ENCODE measurements around the gene PAK1. TPM values are rescaled to one million over a fixed set of nuclear protein-coding genes. Genes with fewer than 3 reads are reported as not detected.

The PAK1 gene
- polyA plus RNA-seq, 1 experiment, result 70.3 TPM

DNA sequence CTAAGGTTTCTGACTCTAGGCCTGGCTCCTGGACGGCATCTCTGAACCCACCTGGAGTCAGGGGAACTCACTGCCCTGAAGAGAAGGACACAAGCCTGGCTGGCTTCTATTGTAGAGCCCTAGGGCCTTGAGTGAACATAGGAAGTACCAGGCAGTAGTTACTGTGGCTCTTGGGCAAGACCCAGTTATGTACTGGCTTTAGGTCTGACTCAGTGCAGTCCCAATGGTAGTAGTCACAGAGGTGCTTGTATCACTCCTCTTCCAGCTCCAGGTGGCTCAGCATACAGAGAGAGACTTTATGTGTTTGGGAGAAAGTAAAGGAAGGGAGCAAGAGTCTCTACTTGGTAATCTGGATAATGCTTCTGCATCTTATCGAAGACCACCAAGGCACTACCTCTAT lies 13.9 kb upstream of the PAK1 start:
- Histone ChIP-seq H3K9me3 (ENCODE audit: control insufficient read depth, insufficient read depth, low read length) (no peaks in the 10 kb centered on the region; the same call in 1 of the 2 replicates), H3K27ac (ENCODE audit: low read depth, low read length) (no peak overlapping the region), H3K27me3 (ENCODE audit: control insufficient read depth, insufficient read depth, low read length) (peaks cover 3% of the 10 kb centered on the region), H3K4me3 (ENCODE audit: low read depth, low read length) (no peak overlapping the region)
- CTCF ChIA-PET, result no interaction called here
- TF ChIP-seq, protein P1, sequence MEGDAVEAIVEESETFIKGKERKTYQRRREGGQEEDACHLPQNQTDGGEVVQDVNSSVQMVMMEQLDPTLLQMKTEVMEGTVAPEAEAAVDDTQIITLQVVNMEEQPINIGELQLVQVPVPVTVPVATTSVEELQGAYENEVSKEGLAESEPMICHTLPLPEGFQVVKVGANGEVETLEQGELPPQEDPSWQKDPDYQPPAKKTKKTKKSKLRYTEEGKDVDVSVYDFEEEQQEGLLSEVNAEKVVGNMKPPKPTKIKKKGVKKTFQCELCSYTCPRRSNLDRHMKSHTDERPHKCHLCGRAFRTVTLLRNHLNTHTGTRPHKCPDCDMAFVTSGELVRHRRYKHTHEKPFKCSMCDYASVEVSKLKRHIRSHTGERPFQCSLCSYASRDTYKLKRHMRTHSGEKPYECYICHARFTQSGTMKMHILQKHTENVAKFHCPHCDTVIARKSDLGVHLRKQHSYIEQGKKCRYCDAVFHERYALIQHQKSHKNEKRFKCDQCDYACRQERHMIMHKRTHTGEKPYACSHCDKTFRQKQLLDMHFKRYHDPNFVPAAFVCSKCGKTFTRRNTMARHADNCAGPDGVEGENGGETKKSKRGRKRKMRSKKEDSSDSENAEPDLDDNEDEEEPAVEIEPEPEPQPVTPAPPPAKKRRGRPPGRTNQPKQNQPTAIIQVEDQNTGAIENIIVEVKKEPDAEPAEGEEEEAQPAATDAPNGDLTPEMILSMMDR (IDR thresholded peaks at IDR 0.05; ENCODE audit: low read depth, low read length), result no peak
- DNase-seq (ENCODE audit: low read depth, low spot score), result no peak
- POLR2A ChIA-PET, result no interaction called here

DNA sequence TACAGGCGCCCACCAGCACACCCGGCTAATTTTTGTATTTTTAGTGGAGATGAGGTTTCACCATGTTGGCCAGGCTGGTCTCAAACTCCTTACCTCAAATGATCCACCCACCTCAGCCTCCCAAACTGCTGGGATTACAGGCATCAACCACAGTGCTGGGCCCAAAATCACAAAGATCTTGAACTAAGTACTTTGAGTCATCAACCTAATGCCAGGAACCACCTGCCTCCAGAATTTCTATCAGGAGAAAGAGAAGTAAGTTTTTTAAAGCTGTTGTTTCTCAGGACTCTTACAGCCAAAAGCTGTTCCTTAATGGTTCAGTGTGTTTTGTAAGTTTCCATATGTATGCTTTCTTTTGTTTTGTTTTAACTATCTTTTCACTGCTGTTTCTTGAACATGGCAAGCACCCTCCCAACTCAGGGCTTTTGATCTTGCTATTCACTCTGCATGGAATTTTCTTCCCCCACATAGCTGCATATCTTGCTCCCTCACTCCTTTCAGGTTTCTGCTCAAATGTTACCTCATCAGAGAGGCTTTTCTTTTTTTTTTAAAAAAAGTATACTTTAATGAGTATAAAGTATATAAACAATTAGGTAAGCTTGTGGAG lies 6.0 kb upstream of the PAK1 start:
- H3K4me3 ChIP-seq (ENCODE audit: low read depth, low read length), result no peak overlapping the region
- POLR2A ChIA-PET, result no interaction called here
- no peak overlapping the region for H3K27ac ChIP-seq (ENCODE audit: low read depth, low read length)
- TF ChIP-seq, protein P1 (IDR thresholded peaks at IDR 0.05; ENCODE audit: low read depth, low read length), result no peak
- CTCF ChIA-PET, result interaction anchor here (0.7 kb wide), 1 partner anchor 362 kb away, joined by 8 read pairs; no protein-coding TSS in a partner anchor
- DNase-seq (ENCODE audit: low read depth, low spot score), result no peak
- no peaks in the 10 kb centered on the region for H3K9me3 ChIP-seq (ENCODE audit: control insufficient read depth, insufficient read depth, low read length)
- peaks cover 2% of the 10 kb centered on the region for H3K27me3 ChIP-seq (ENCODE audit: control insufficient read depth, insufficient read depth, low read length)

DNA sequence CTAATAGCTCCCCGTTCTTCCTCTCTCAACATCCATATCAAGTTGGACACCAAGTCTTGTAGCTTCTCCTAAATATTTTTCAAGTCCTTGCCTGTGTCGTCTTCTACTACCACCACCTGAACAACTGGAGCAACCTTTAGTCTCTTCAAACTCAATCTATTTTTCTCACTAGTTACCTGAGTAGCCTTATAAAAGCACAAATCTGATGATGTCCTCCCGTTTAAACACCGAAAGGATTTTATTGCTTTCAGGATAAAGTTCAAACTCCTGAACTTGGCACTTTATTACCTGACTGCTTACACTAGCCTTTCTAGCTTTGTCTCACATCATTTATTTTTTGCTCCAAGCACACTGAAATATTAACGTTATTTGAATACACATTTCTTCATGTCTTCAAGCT lies 1.3 kb upstream of the PAK1 start:
- POLR2A ChIA-PET, result no interaction called here
- no peak overlapping the region for H3K4me3 ChIP-seq (ENCODE audit: low read depth, low read length)
- no peaks in the 10 kb centered on the region for H3K9me3 ChIP-seq (ENCODE audit: control insufficient read depth, insufficient read depth, low read length)
- H3K27ac ChIP-seq (ENCODE audit: low read depth, low read length), result no peak overlapping the region
- H3K27me3 ChIP-seq (ENCODE audit: control insufficient read depth, insufficient read depth, low read length), result peaks cover 29% of the 10 kb centered on the region
- CTCF ChIA-PET, result interaction anchor here (0.8 kb wide), 1 partner anchor 9 kb away, joined by 5 read pairs; no protein-coding TSS in a partner anchor
- TF ChIP-seq, protein P1 (IDR thresholded peaks at IDR 0.05; ENCODE audit: low read depth, low read length), result no peak
- no peak for DNase-seq (ENCODE audit: low read depth, low spot score)

DNA sequence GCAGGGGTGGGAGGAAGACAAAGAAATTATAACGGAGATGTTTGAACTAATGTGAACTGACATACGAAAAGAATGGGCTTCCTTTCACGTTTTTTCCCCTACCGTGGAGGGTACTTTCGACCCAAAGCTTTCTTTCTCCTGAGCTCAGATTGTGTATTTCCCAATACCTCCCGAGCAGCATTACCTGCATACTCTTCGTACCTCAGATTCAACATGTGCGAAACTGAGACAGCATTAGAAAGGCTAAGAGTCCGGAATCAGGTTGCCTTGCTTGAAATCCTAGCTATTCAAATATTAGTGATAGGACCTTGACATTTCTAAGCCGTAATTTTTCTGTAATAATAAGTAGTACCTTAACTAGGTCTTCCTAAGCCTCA lies 778 bp upstream of the PAK1 start:
- peaks cover 29% of the 10 kb centered on the region for H3K27me3 ChIP-seq (ENCODE audit: control insufficient read depth, insufficient read depth, low read length)
- H3K9me3 ChIP-seq (ENCODE audit: control insufficient read depth, insufficient read depth, low read length), result no peaks in the 10 kb centered on the region
- TF ChIP-seq, protein P1 (IDR thresholded peaks at IDR 0.05; ENCODE audit: low read depth, low read length), result no peak
- H3K27ac ChIP-seq (ENCODE audit: low read depth, low read length), result no peak overlapping the region
- DNase-seq (ENCODE audit: low read depth, low spot score), result no peak
- CTCF ChIA-PET, result interaction anchor here (0.8 kb wide), 1 partner anchor 10 kb away, joined by 5 read pairs; no protein-coding TSS in a partner anchor
- POLR2A ChIA-PET, result no interaction called here
- H3K4me3 ChIP-seq (ENCODE audit: low read depth, low read length), result peak overlapping the region; percentile 67

DNA sequence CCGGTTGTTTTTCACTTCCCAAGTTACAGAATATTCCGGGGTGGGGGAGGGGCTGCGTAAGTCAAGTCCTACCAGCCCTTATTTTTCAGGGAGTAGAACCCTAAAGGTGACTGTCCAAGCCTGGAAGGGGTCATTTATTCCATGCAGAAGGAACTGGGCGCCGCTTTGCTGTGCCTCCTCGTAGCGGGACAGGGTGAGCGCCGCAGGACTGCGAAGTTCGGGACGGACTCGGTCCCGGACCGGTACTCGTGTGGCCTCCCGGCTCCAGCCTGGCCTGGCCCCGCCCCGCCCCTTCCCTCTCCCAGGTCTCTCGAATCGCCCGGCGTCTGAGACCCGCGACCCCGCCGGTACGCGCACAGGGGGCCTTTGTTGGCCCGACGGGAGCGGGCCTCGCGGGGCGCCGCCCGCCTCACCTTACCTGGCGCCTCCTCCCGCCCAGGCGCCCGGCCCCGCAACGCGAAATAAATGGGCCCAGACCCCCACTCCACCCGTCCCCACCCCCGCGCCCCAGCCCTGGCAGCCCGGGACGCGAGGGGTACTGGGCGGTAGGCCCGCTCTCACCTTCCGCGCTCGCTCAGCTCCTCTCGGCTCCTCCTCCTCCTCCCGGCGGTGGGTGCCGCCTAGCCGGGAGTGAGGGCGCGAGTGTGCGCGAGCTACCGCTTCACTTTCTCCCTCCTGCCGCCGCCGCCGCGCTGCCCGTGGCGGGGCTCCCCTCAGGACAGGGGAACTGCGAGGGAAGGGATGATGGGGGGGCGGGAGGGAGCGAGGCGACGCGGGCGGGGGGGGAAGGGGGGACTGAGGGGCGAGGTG lies 698 bp downstream of the PAK1 start:
- TF ChIP-seq, protein P1 (IDR thresholded peaks at IDR 0.05; ENCODE audit: low read depth, low read length), result no peak
- ChIA-PET CTCF (interaction anchor here (0.6 to 0.7 kb wide), 2 partner anchors 10 to 286 kb away, joined by 3 read pairs; no protein-coding TSS in a partner anchor), POLR2A (no interaction called here)
- DNase-seq (ENCODE audit: low read depth, low spot score), result no peak
- H3K27ac ChIP-seq (ENCODE audit: low read depth, low read length), result no peak overlapping the region
- H3K4me3 ChIP-seq (ENCODE audit: low read depth, low read length), result peak overlapping the region; percentile 67
- peaks cover 29% of the 10 kb centered on the region for H3K27me3 ChIP-seq (ENCODE audit: control insufficient read depth, insufficient read depth, low read length)
- H3K9me3 ChIP-seq (ENCODE audit: control insufficient read depth, insufficient read depth, low read length), result no peaks in the 10 kb centered on the region
